ENCODE measurements around the gene REPS1. TPM values are rescaled to one million over a fixed set of nuclear protein-coding genes. Genes with fewer than 3 reads are reported as not detected.

The REPS1 gene
- total RNA-seq, 2 experiments from 2014 or later = 40.0 to 53.9 TPM

DNA sequence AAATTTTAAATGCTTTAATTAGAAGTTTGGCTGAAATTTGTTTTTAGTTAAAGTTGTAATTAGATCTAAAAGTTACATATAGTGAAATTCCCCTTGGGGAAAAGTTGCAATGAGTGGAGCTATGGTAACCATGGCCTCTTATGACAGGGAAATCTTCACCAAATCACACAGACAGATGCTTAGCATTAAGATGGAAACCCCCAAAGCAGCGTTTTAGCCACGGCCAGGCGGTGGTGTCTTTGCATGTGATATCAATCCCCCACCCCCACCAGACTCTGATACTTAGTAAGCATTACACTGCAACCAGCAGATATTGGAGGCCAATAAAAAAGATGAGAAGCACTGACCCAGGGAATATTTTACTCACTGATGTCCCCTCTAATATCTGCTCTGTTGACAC, 75.7 kb downstream of the REPS1 start:
- no peak for DNase-seq (ENCODE audit: low spot score)
- intact Hi-C loops (cut with micrococcal nuclease; ENCODE audit: unreplicated experiment) = no loop called here
- no peaks in the 10 kb centered on the region for H4K20me1 ChIP-seq (ENCODE audit: insufficient read depth, low read length)
- no peaks in the 10 kb centered on the region for H3K9me3 ChIP-seq (ENCODE audit: low read length)
- no peaks in the 10 kb centered on the region for H3K79me2 ChIP-seq (ENCODE audit: insufficient read depth, low read depth, low read length)
- no TSS peak for BruUV-seq (replicated peaks)
- no peak overlapping the region for H3K4me2 ChIP-seq (ENCODE audit: low read length)
- H3K9me2 ChIP-seq (ENCODE audit: insufficient read depth, low read length) = no peaks in the 10 kb centered on the region
- no peak overlapping the region for H3K4me3 ChIP-seq (ENCODE audit: low read depth, low read length, poor library complexity, severe bottlenecking)
- TF ChIP-seq EZH2phosphoT487 (IDR thresholded peaks at IDR 0.05; ENCODE audit: borderline replicate concordance, low read depth, low read length) = no peak
- TF ChIP-seq, protein P1, sequence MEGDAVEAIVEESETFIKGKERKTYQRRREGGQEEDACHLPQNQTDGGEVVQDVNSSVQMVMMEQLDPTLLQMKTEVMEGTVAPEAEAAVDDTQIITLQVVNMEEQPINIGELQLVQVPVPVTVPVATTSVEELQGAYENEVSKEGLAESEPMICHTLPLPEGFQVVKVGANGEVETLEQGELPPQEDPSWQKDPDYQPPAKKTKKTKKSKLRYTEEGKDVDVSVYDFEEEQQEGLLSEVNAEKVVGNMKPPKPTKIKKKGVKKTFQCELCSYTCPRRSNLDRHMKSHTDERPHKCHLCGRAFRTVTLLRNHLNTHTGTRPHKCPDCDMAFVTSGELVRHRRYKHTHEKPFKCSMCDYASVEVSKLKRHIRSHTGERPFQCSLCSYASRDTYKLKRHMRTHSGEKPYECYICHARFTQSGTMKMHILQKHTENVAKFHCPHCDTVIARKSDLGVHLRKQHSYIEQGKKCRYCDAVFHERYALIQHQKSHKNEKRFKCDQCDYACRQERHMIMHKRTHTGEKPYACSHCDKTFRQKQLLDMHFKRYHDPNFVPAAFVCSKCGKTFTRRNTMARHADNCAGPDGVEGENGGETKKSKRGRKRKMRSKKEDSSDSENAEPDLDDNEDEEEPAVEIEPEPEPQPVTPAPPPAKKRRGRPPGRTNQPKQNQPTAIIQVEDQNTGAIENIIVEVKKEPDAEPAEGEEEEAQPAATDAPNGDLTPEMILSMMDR (conservative IDR thresholded peaks at IDR 0.05; ENCODE audit: low read length) = no peak
- CTCF ChIA-PET (ENCODE audit: unreplicated experiment) = no interaction called here
- H3K27ac ChIP-seq (ENCODE audit: low read depth, low read length, poor library complexity, severe bottlenecking) = no peak overlapping the region
- no peaks in the 10 kb centered on the region for H3K4me1 ChIP-seq (ENCODE audit: insufficient read depth, low read length, poor library complexity, severe bottlenecking)
- no peak overlapping the region for H2AFZ ChIP-seq (ENCODE audit: low read length)
- peaks cover 92% of the 10 kb centered on the region for H3K36me3 ChIP-seq (ENCODE audit: insufficient read depth, low read length)
- POLR2A ChIA-PET = no interaction called here

DNA sequence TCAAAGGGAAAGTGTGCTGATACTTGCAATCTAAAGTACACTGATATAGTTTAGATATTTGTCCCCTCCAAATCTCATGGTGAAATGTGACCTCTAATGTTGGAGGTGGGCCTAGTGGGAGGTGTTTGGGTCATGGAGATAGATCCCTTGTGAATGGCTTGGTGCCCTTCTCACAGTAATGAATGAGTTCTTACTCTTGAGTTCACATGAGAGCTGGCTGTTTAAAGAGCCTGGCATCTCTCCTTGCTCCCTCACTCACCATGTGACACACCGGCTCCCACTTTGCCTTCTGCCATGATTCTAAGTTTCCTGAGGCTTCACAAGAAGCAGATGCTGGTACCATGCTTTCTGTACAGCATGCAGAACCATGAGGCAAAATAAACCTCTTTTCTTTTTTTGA, 78.1 kb downstream of the REPS1 start:
- CTCF ChIA-PET (ENCODE audit: unreplicated experiment) = no interaction called here
- intact Hi-C loops (cut with micrococcal nuclease; ENCODE audit: unreplicated experiment) = no loop called here
- H3K9me3 ChIP-seq (ENCODE audit: low read length) = no peaks in the 10 kb centered on the region
- no peak overlapping the region for H3K27ac ChIP-seq (ENCODE audit: low read depth, low read length, poor library complexity, severe bottlenecking)
- H3K9me2 ChIP-seq (ENCODE audit: insufficient read depth, low read length) = no peaks in the 10 kb centered on the region
- H3K36me3 ChIP-seq (ENCODE audit: insufficient read depth, low read length) = peaks cover 91% of the 10 kb centered on the region
- DNase-seq (ENCODE audit: low spot score) = no peak
- H3K79me2 ChIP-seq (ENCODE audit: insufficient read depth, low read depth, low read length) = no peaks in the 10 kb centered on the region
- H3K4me1 ChIP-seq (ENCODE audit: insufficient read depth, low read length, poor library complexity, severe bottlenecking) = no peaks in the 10 kb centered on the region
- POLR2A ChIA-PET = no interaction called here
- BruUV-seq (replicated peaks) = no TSS peak
- H3K4me3 ChIP-seq (ENCODE audit: low read depth, low read length, poor library complexity, severe bottlenecking) = no peak overlapping the region
- no peaks in the 10 kb centered on the region for H4K20me1 ChIP-seq (ENCODE audit: insufficient read depth, low read length)
- no peak overlapping the region for H3K4me2 ChIP-seq (ENCODE audit: low read length)
- TF ChIP-seq, protein P1 (conservative IDR thresholded peaks at IDR 0.05; ENCODE audit: low read length) = no peak
- TF ChIP-seq EZH2phosphoT487 (IDR thresholded peaks at IDR 0.05; ENCODE audit: borderline replicate concordance, low read depth, low read length) = no peak
- H2AFZ ChIP-seq (ENCODE audit: low read length) = no peak overlapping the region

DNA sequence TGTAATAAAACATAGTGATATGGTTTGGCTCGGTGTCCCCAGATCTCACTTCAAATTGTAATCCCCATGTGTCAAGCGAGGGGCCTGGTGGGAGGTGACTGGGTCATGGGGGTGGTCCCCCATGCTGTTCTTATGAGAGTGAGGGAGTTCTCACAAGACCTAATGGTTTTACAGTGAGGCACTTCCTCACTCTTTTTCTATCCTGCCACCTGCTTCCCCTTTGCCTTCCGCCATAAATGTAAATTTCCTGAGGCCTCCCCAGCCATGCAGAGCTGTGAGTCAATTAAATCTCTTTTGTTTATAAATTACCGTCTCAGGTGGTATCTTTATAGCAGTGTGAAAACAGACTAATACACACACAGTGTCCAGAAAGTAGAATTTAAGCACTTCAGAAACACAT, 78.5 kb downstream of the REPS1 start:
- no peak overlapping the region for H2AFZ ChIP-seq (ENCODE audit: low read length)
- no peak for DNase-seq (ENCODE audit: low spot score)
- no peaks in the 10 kb centered on the region for H3K9me2 ChIP-seq (ENCODE audit: insufficient read depth, low read length)
- POLR2A ChIA-PET = interaction anchor here (1.4 kb wide), 1 partner anchor 12 kb away, joined by 3 read pairs; no protein-coding TSS in a partner anchor
- H3K9me3 ChIP-seq (ENCODE audit: low read length) = no peaks in the 10 kb centered on the region
- H4K20me1 ChIP-seq (ENCODE audit: insufficient read depth, low read length) = no peaks in the 10 kb centered on the region
- no peak overlapping the region for H3K4me3 ChIP-seq (ENCODE audit: low read depth, low read length, poor library complexity, severe bottlenecking)
- CTCF ChIA-PET (ENCODE audit: unreplicated experiment) = no interaction called here
- BruUV-seq (replicated peaks) = no TSS peak
- no peak overlapping the region for H3K4me2 ChIP-seq (ENCODE audit: low read length)
- H3K36me3 ChIP-seq (ENCODE audit: insufficient read depth, low read length) = peaks cover 91% of the 10 kb centered on the region
- no peaks in the 10 kb centered on the region for H3K4me1 ChIP-seq (ENCODE audit: insufficient read depth, low read length, poor library complexity, severe bottlenecking)
- TF ChIP-seq EZH2phosphoT487 (IDR thresholded peaks at IDR 0.05; ENCODE audit: borderline replicate concordance, low read depth, low read length) = no peak
- TF ChIP-seq, protein P1 (conservative IDR thresholded peaks at IDR 0.05; ENCODE audit: low read length) = no peak
- no peak overlapping the region for H3K27ac ChIP-seq (ENCODE audit: low read depth, low read length, poor library complexity, severe bottlenecking)
- intact Hi-C loops (cut with micrococcal nuclease; ENCODE audit: unreplicated experiment) = no loop called here
- no peaks in the 10 kb centered on the region for H3K79me2 ChIP-seq (ENCODE audit: insufficient read depth, low read depth, low read length)

Measured in OCI-LY7 (cell line).